Panc1 (cell line): ENCODE data around the gene INSYN2B. TPM values are rescaled to one million over a fixed set of nuclear protein-coding genes. Genes with fewer than 3 reads are reported as not detected.

Source experiments
- ATAC-seq: fragments of 200-7000 bp; cut with Tn5 transposase; 2 replicates; pipeline ENCODE4 v1.9.1; 2020; ENCODE audit warnings: mild to moderate bottlenecking, moderate library complexity
- BruUV-seq: library from RNA; stranded (reverse); fragments of 400-500 nt; replicated peaks from 2 replicates; lab custom pipeline; 2021; lab: Mats Ljungman, UMichigan
- CTCF ChIA-PET: fragments of 300-600 bp; sonication (Branson Sonifier 250); formaldehyde crosslinking; loops from one replicate; lab custom pipeline; 2022; ENCODE audit warnings: antibody characterized with exemption; lab: Charles Lee
- POLR2A ChIA-PET: fragments of 300-600 bp; sonication (Branson Sonifier 250); formaldehyde crosslinking; loops from one replicate; lab custom pipeline; 2022; ENCODE audit warnings: antibody characterized with exemption; lab: Charles Lee
- DNase-seq: peaks from one replicate; pipeline ENCODE4 v3.0.0-alpha.2; 2010; ENCODE audit warnings: low read depth, low spot score
- H3K27ac ChIP-seq: 2 replicates; pipeline ENCODE4 v1.5.1; 2011; ENCODE audit warnings: mild to moderate bottlenecking, low read length, inconsistent platforms
- H3K27me3 ChIP-seq: fragments of 200-500 bp; sonication (Bioruptor generic); 2 replicates; pipeline ENCODE4 v1.6.0; 2014; ENCODE audit warnings: low read length, inconsistent platforms; ENCODE audit not compliant: control insufficient read depth, insufficient read depth
- H3K36me3 ChIP-seq: fragments of 200-500 bp; sonication (Bioruptor generic); 2 replicates; pipeline ENCODE4 v1.5.1; 2014; ENCODE audit warnings: inconsistent platforms, mild to moderate bottlenecking, low read length, moderate library complexity; ENCODE audit not compliant: control insufficient read depth, insufficient read depth
- H3K4me1 ChIP-seq: 2 replicates; pipeline ENCODE4 v1.5.1; 2011; ENCODE audit warnings: inconsistent platforms, mild to moderate bottlenecking, low read length, moderate library complexity; ENCODE audit not compliant: control insufficient read depth, insufficient read depth
- H3K4me3 ChIP-seq, 2 experiments: 2 replicates each; pipeline ENCODE4 v1.5.1; 2011 to 2012; ENCODE audit warnings: low read depth in 2 of 2, low read length in 2 of 2, mild to moderate bottlenecking in 2 of 2, inconsistent platforms in 1 of 2, moderate library complexity in 1 of 2
- H3K9me3 ChIP-seq: fragments of 200-500 bp; sonication (Bioruptor generic); 2 replicates; pipeline ENCODE4 v1.5.1; 2014; ENCODE audit warnings: low read depth, mild to moderate bottlenecking, inconsistent platforms, low read length, moderate library complexity; ENCODE audit not compliant: control insufficient read depth, insufficient read depth
- CTCF ChIP-seq: fragments of 450-650 bp; IDR thresholded peaks from 2 replicates; pipeline ENCODE4 v1.5.1; 2017; ENCODE audit warnings: mild to moderate bottlenecking
- POLR2AphosphoS5 ChIP-seq: IDR thresholded peaks from 2 replicates; pipeline ENCODE4 v1.6.1; 2012; ENCODE audit warnings: mild to moderate bottlenecking, low read depth, low read length, moderate library complexity
- SIN3A ChIP-seq: IDR thresholded peaks from 2 replicates; pipeline ENCODE4 v1.6.1; 2012; ENCODE audit warnings: low read depth, mild to moderate bottlenecking, low read length, moderate library complexity, borderline replicate concordance; ENCODE audit not compliant: insufficient read depth
- TCF7L2 ChIP-seq: IDR thresholded peaks from 2 replicates; pipeline ENCODE4 v1.6.1; 2011; ENCODE audit warnings: mild to moderate bottlenecking, low read depth, low read length, inconsistent platforms
- in situ Hi-C: cut with HindIII; loops from 2 replicates; pipeline ENCODE4 v1.10.0; 2016; ENCODE audit warnings: low sequenced_read_pairs, low pct_unique_long_range_greater_than_20kb
- intact Hi-C: fragments of 100-400 bp; cut with micrococcal nuclease; formaldehyde crosslinking; loops from one replicate; pipeline ENCODE4 v1.10.0; 2022; ENCODE audit not compliant: unreplicated experiment
- total RNA-seq: library from RNA; stranded (reverse); gene quantifications from one replicate; pipeline ENCODE4 v1.2.1, GENCODE V29; 2021; ENCODE audit not compliant: unreplicated experiment
- TF ChIP-seq, protein P1 (sequence below), 2 experiments: IDR thresholded peaks; 2 replicates each; pipeline ENCODE4 v1.6.1; 2011 to 2012; ENCODE audit warnings: low read depth in 2 of 2, control low read depth in 1 of 2, low read length in 1 of 2, mild to moderate bottlenecking in 1 of 2, moderate library complexity in 1 of 2; ENCODE audit not compliant: insufficient read depth in 1 of 2

INSYN2B gene
- total RNA-seq, 1 experiment from 2014 or later = 0.28 TPM

GRCh38 chr5:170006021-170006420 lies 25.7 kb upstream of the INSYN2B start:
- Histone ChIP-seq H3K36me3 (no peaks in the 10 kb centered on the region), H3K4me3 (no peak overlapping the region), H3K9me3 (no peaks in the 10 kb centered on the region), H3K4me1 (no peaks in the 10 kb centered on the region), H3K27me3 (no peaks in the 10 kb centered on the region), H3K27ac (no peak overlapping the region)
- DNase-seq = no peak
- no peak for TF ChIP-seq POLR2AphosphoS5
- TF ChIP-seq TCF7L2 = no peak
- no peak for TF ChIP-seq CTCF
- TF ChIP-seq SIN3A = no peak
- TF ChIP-seq, protein P1, sequence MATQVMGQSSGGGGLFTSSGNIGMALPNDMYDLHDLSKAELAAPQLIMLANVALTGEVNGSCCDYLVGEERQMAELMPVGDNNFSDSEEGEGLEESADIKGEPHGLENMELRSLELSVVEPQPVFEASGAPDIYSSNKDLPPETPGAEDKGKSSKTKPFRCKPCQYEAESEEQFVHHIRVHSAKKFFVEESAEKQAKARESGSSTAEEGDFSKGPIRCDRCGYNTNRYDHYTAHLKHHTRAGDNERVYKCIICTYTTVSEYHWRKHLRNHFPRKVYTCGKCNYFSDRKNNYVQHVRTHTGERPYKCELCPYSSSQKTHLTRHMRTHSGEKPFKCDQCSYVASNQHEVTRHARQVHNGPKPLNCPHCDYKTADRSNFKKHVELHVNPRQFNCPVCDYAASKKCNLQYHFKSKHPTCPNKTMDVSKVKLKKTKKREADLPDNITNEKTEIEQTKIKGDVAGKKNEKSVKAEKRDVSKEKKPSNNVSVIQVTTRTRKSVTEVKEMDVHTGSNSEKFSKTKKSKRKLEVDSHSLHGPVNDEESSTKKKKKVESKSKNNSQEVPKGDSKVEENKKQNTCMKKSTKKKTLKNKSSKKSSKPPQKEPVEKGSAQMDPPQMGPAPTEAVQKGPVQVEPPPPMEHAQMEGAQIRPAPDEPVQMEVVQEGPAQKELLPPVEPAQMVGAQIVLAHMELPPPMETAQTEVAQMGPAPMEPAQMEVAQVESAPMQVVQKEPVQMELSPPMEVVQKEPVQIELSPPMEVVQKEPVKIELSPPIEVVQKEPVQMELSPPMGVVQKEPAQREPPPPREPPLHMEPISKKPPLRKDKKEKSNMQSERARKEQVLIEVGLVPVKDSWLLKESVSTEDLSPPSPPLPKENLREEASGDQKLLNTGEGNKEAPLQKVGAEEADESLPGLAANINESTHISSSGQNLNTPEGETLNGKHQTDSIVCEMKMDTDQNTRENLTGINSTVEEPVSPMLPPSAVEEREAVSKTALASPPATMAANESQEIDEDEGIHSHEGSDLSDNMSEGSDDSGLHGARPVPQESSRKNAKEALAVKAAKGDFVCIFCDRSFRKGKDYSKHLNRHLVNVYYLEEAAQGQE (IDR thresholded peaks at IDR 0.05; ENCODE audit: insufficient read depth in 1 of 2, low read depth in 2 of 2, low read length in 1 of 2) = no peak
- ChIA-PET POLR2A (interaction anchor here (0.5 kb wide), 1 partner anchor 113 kb away, joined by 7 read pairs; no protein-coding TSS in a partner anchor), CTCF (no interaction called here)
- no peak for ATAC-seq
- BruUV-seq = no TSS peak
- intact Hi-C loops = no loop called here
- in situ Hi-C loops = no loop called here

DNA sequence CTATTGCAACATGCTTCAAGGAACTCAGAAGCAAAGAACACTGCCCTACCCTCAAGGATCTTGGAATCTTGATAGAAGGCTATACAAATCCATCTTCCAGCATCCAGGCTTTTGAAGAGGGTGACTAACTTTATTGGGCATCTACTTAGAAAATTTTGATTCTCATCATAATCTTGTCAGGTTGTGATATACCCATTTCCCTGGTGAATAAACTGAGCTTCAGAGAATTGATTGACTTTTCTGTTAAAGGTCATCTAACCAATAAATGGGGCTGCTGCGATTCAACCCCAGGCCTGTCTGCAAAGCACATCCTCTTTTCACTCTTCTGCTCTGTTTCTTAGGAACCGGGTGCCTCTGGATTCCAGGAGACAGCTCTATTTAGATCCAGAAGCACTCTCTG lies 19.9 kb upstream of the INSYN2B start:
- ChIA-PET CTCF (no interaction called here), POLR2A (no interaction called here)
- Histone ChIP-seq H3K36me3 (no peaks in the 10 kb centered on the region), H3K4me1 (no peaks in the 10 kb centered on the region), H3K4me3 (no peak overlapping the region), H3K9me3 (no peaks in the 10 kb centered on the region), H3K27ac (no peak overlapping the region), H3K27me3 (no peaks in the 10 kb centered on the region)
- ATAC-seq = no peak
- in situ Hi-C loops = no loop called here
- no peak for DNase-seq
- no TSS peak for BruUV-seq
- intact Hi-C loops = no loop called here
- TF ChIP-seq, protein P1 (IDR thresholded peaks at IDR 0.05; ENCODE audit: insufficient read depth in 1 of 2, low read depth in 2 of 2, low read length in 1 of 2) = no peak
- TF ChIP-seq POLR2AphosphoS5 (no peak), TCF7L2 (no peak), CTCF (no peak), SIN3A (no peak)
